GM19463 (cell line): ENCODE measurements around the gene GFRA4.

Experiments used
- ATAC-seq: cut with Tn5 transposase; IDR thresholded peaks from one replicate; pipeline ENCODE4 v1.9.1; 2021; ENCODE audit warnings: mild to moderate bottlenecking, moderate library complexity; ENCODE audit not compliant: unreplicated experiment

The GFRA4 gene

DNA sequence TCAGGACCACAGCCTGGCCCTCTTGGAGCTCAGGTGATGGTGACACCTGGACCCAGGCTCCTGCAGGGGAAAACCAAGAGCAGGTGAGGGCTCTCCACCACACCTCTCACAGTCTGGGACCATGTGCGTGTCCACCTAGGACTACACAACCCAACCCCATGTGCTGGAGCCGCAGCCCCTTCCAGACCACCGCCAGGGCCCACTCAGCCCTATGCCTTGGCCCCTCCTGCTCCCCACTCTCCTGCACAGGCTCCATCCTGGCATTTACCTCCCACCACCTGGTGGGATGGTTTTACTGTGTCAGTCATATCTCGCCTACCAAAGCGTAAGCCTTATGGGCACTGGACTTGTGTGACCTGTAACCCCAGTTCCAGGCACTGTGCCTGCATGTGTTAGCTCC lies 31.7 kb upstream of the GFRA4 start:
- no peak for ATAC-seq

DNA sequence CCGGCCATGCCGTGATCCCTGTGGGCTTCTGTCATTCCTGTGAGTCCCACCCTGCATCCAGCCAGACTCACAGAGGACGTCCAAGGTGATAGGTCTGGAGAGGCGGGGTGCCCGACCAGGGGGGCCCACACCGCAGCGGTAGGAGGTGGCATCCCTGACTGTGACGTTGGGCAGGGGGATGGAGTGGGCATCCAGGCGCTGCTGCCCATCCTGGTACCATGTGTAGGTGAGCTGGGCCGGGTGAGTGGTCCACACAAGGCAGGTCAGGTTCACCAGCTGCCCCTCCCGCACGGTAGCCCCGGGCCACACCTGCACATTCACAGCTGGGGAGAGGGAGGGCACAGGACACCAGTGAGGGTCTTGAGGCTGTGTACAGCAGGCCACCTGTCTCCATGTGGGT lies 30.2 kb upstream of the GFRA4 start:
- no peak for ATAC-seq

DNA sequence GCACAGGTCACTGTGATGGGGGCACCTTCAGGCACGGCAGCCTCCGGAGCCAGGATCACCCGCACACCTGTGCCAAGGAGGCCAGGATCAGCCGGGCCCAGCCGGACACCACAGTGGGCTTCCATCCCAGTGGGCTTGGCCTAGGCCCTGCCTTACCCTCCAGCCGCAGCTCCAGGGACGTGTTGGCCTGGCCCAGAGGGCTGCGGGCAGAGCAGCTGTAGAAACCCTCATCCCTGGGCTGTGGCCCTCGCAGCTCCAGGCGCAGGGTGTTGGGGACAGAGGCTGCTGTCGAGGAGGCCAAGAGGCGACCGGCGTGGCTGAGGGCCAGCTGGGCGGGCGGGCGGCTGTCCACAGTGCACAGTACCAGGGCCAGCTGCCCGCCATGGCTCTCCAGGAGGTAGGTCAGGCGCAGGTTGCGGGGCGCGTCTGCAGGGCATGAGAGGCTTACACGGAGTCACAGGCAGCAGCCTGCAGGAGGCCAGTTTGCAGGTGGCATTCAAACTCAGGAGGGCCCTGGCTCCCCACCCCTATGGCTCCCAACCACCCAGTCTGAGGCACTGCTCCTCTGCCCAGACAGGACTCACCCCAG lies 29.6 kb upstream of the GFRA4 start:
- ATAC-seq = no peak

DNA sequence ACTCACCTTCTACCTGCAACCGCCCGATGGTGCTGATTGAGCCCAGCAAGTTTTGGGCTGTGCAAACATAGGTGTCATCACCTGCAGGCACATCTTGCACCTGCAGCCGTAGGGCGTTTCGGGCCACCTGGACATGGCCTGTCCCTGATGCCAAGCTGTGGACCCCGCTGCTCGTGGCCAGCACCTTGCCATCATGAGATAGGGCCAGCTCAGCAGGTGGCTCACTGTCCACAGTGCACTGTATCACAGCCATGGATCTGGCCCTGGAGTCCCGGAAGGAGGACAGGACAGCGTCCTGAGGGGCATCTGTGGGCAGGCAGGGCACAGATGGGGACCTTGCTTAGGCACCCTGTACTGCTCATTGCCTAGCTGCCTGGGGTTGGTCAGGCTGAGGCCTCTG lies 28.7 kb upstream of the GFRA4 start:
- ATAC-seq = no peak

DNA sequence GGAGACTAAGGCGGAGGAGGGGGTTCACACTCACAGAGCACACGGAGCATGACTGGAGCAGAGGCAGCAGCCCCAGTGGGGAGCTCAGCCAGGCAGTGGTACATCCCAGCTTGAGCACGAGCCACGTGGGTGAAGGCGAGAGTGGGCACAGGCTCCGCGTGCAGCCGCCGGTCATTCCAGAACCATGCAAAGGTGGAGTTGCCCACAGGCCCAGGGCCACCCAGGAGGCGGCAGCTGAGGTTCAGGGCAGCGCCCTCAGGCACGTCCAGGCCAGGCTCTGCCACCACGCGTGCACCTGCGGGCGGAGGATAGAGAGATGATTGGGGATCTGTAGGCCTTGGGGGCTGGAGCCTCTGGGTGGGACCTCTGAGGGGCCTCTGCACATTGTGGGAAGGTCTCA lies 28.1 kb upstream of the GFRA4 start:
- ATAC-seq = no peak

DNA sequence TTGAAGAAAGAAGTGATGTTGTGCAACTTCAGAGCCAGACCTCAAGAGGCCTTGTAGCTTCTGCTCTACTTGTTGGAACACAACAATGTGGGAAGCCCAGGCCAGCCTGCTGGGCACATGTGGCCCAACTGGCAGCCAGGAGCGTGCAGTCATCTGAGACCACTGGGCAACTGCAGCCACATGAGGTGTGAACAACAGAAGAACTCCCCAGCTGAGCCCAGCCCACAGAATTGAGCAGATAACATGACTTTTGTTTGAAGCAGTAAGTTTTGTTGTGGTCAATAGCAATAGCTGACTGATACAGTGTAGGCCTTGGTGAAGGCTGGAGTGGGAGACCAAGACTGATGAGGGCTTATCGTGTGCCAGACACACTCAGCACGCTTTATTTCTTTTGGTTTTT lies 27.2 kb upstream of the GFRA4 start:
- no peak for ATAC-seq

DNA sequence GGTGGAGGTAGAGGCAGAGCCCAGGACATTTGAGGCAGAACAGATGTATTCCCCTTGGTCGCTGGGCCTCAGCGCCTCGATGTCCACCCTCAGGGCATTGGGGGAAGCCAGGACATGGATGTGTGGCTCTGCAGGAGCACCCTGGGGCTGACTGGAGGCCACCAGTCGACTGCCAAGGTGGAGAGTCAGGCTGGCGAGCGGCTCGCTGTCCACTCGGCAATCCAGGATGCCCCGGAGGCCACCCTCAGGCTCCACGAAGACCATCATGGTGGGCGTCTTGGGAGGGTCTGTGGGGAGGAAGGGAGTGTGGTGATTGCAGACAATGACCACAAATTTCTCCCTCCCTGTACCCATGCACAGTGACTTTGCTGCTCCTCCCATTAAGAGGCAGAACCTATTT lies 26.8 kb upstream of the GFRA4 start:
- no peak for ATAC-seq

DNA sequence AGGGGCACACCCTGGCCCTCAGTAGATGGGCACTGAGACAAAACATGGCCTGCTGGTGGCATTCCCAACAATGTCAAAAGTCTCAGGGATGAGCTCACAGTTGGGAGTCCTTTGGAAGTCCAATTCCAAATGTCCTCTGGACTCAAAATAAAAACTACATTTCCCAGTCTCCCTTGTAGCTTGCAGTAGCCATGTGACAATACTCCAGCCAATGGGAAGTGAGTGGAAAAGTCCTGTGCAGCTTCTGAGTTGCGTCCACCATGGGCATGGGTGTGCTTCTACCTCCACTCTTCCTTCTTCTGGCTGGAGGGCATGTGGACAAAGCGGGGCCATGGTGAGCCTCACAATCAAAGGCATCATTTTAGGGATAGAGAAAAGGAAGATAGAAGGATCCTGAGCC lies 24.5 kb upstream of the GFRA4 start:
- ATAC-seq = no peak

DNA sequence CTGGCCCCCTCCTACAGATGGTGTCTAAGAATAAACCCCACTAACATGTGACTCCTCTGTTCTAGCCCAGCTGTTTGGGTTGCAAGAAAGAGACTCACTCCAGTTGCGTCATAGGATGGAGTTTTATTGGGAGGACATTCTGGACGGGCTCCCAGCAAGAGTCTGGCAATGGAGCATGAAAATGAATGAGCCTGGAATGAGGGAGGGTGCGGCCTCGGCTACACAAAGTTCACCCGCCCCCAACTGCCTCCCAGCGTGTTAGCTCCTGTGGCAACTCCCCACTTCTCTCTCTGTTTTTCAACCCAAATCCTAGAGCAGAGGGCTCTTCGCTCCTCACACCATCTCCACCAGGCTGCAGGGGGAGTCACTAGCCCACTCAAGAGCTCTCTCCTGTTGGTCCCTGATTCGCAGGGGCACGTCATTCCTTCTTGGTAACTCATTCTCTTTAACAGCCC lies 23.7 kb upstream of the GFRA4 start:
- ATAC-seq = no peak

DNA sequence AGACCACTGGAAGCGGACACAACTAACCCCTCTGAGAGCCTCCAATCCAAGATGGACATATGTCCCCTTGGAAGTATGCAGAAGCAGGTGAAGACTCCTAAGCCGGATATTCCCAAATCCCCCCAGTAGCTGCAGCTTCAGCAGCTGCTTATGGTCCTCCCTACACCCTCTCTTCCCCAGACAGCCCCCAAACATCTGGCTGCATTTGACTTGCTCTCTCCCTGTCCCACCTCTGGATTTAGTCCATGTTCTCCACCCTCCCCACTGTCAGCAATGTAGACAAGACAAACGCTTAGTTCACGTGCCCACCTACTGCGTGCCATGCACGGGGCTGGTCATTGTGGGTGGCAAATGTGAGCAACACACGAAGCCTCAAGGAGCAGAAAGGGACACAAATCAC lies 23.2 kb upstream of the GFRA4 start:
- ATAC-seq = no peak

DNA sequence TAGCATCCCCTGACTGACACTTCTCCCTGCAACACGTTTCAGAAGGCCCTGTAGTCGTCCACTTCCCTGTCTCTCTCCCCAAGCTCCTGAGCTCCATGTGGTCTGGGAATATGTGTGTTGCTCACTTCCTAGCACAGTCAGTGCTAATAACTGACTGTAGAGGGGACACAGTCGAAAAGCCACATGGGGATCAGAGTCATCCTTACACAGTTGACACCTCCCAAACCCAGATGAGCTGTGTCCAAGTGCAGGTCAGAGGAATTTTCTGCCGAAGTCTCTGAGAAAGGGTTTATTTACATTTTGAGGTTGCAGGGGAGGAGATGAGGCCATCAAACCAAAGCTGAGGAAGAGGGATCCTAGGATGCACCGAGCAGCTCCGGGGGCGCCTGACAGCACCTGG lies 22.1 kb upstream of the GFRA4 start:
- ATAC-seq = no peak

DNA sequence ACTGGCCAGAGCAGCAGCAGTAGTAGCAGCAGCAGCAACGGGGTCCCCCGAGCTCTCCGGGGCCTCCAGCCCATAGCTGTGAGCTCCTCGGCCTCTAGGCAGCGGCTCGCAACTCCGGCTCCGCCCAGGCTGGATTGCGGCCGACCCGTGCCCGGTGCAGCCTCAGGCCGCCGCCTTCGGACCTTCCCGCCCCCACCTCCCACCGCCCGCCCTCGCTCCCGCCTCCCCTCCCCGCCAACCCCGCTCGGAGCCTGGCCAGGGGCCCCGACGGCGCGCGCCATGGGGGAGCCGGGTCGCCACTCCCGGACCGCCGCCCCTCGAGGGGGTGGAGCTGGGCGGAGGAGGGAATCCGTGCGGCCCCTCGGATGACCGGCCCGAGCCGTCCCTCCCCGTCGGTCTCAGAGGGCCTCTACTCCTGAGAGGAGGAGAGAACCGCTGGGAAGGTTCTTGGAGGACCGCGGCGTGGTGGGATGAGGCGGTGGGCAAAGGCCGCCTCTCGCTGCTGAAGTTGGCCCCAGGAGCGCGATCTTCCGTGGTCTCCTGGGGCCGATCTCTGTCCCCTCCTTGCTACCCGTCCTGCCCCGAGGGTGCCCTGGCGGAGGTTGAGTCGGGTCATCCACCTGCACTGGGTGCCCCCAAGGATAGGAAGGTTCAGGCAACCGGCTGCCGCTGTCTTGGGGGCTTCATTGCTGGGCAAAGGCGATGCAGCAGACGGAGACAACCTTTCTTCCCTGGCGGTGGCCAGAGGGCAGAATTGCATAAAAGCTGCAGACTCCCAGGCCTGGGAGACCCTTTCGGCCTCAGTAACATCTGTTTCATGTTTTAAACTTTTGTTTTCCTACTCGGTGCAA lies 19.0 kb upstream of the GFRA4 start, which contains the start of gene ADAM33:
ADAM33 (minus strand) TSS at position 80 of the 851 bp plus-strand sequence; CDS start at position 74, 6 bp downstream.
- no peak for ATAC-seq

DNA sequence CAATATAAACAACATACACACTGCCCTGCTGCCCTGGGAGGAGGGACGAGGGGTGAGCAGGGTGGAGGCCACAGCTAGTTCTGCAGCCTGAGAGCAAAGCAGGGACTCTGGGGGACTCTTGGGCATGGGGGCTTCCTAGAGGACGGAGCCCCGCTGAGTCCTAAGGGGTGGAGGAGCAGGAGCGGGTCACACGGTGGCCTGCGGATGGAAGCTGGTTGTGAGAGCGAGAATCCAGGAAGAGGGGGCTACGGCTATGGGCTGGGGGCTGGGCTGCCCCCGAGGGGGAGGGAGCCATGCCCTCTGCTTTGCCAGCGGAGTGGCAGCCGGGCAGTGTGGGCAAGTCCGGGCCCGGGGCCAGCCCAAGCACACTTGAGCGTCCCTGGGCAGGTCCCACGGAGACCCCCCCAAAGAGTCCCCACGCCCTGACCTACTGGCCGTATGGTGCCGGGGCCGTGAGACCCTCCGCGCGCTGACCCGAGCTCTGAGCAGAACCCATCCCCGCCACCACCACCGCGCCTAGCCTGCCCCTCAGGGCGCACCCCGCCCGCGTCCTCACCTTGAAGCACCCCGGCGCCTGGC lies 18.2 kb upstream of the GFRA4 start:
- ATAC-seq = no peak

DNA sequence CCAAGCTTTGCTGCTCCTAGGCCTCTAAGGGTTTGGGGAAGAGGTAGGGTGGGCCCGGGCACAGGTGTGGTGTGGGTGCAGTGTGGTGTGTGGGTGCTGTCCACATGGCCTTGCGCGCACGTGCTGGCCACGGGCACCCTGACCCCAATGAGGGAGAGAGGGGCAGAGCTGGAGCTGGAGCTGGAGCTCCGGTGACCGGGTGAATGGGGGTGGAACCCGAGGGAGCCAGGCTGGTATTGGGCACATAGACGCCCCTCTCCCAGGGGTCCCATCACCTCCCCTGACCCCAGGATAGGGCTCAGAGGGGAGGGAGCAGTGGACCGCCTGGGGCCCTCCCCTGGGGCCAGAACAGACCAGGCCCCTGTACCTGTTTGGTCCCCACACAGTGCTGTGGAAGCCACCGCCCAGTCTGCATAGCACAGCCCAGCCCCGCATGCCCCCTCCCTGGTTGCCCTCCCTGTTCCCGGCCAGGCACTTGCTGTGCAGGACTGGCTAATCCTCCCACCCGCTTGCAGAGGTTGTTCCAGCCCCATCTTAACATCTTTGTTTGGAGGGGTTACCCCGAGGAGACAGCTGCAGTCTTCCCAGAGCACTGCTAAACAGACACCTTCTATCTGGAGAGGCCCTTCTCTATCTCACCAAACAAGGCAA lies 17.6 kb upstream of the GFRA4 start:
- no peak for ATAC-seq

DNA sequence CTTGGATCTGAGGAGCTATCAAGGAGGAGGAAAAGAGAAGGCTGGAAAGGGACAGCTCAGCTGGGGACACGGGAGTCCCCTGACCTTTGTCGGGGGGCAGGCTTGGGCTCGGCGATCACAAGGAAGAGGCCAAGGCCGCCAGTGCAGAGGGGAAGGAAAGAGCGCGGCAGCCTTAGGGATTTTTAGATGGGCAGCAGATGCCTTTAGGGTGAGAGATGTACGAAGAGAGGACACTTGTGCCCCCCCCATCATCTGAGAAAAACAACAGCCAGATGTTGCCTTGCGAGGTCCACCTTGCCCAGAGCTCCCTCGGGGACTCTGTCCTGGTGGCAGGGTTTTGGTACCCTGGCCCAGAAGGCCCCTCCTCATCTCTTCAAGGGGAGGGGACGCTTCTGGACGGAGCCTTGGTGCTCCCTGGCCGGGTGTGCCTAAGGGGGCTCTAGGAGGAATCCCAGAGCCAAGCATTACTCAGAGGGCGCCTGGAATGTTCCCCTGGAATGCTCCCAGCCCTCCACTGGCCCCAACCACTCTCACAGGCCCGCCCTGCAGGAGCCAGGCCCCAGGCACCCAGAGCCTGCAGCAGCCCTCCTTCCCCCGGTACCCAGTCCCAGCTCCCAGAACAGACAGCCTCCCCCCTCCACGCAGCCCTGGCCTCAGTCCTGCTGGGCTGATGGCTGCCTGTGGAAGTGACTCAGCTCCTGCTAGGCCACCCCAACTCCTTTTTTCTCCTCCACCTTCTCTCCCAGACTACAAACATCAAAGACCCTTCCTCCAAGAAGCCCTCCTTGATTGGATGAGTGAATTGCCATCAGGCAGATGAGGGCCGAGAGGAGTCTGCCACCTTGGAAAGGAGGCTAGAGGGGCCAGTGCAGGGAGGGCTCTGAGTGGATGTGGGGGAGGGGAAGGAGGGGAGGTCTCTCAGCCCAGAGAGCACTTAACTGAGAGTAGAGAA lies 16.8 kb upstream of the GFRA4 start:
- no peak for ATAC-seq

DNA sequence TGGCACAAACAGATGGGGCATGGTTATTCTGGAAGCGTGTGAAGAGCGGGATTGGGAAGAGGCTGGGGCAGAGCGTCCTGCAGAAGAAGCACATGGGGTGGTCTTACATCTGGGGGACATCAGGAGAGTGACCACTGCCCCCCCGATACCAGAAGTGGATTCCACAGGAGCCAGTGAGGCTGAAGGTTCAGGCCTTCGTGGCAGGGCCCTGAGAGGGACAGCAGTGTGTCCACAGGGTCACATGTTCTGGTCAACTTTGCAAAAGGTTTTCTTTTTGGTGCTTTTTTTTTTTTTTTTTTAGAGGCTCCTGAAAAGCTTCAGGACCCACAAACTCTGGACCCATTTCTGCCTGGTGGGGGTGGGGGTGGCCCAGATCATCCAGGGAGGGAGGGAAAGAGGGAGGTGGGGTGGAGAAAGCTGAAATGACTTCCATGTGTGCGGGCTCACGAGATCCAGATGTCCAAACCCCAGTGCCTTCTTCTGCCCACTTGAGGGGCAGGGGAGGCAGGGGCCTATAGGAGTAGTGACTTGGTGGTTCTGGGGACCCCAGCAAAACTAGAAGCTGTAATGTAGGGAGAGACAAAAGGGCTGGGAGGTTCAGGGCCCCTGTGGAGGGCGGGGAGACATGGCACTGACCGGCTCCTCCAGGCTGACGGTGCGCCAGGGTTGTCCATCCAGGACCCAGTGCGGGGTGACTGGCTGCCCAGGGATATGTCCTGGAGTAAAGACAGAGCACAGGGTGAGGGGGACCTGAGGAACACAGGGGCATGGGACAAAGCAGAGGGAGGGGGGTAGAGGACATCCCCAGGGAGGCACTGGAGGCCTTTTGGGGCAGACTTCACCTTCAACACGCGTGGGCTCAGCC lies 15.9 kb upstream of the GFRA4 start:
- ATAC-seq = no peak

DNA sequence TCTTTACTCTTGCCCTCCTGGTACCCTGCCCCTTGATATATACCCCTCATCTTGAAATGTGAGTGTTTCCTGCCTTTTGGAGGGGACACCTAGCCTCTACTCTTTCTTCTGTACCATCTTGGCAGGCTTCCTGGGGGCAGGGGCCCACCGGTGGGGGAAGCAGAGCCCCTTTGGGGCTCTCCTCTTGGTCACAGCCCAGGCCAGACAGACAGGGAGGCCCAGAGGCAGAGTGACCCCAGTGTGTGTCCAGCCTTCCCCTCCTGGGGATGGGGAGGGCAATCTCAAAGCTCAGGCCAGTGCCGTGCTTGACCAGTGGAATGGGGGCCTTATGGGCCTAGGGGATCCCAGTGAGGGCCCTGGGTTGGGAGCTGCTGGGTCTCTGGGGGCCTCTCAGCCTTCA lies 15.0 kb upstream of the GFRA4 start:
- no peak for ATAC-seq

DNA sequence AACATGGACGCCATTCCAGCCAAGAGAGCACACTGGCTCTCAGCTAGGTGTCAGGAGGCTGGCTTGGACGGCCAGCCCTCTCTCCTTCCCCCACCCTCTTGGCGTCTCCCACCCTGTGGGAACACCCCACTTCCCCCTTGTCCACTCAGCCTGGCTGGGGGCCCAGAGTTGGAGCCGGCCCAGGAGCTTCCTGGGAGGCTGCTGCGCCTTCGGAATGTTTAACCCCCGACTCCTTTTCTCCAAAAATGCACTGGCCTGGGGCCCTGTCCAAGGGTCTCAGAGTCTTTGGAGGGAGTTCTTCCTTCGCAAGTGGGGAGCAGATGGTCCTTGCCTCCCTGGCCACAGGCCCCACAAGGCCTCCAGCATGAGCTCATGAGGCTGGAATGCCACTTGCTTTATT lies 14.5 kb upstream of the GFRA4 start:
- no peak for ATAC-seq
